GM23338 (cell line): ENCODE measurements around the gene GPC6. TPM values are rescaled to one million over a fixed set of nuclear protein-coding genes. Genes with fewer than 3 reads are reported as not detected.

Experiments
- ATAC-seq: fragments of 200-7000 bp; cut with Tn5 transposase; 3 replicates; pipeline ENCODE4 v1.9.1; 2020
- DNase-seq: peaks from one replicate; pipeline ENCODE4 v3.0.0-alpha.2; 2015; ENCODE audit warnings: low spot score
- H2AFZ ChIP-seq: fragments of 200-600 bp; sonication (generic); 2 replicates; pipeline ENCODE4 v1.8.0; 2016; ENCODE audit warnings: antibody characterized with exemption, mild to moderate bottlenecking, moderate library complexity
- H3F3A ChIP-seq: fragments of 200-600 bp; sonication (generic); replicated peaks from 2 replicates; pipeline ENCODE4 v1.8.0; 2017; ENCODE audit warnings: antibody characterized with exemption, mixed run types, low read depth
- H3K27ac ChIP-seq: fragments of 200-600 bp; sonication (generic); 2 replicates; pipeline ENCODE4 v1.6.1; 2016; ENCODE audit warnings: low read depth
- H3K27me3 ChIP-seq: fragments of 200-600 bp; sonication (generic); 2 replicates; pipeline ENCODE4 v1.8.0; 2016; ENCODE audit warnings: mild to moderate bottlenecking, mixed run types, moderate library complexity; ENCODE audit not compliant: insufficient read depth
- H3K36me3 ChIP-seq: fragments of 200-600 bp; sonication (generic); 2 replicates; pipeline ENCODE4 v1.8.0; 2016; ENCODE audit warnings: mild to moderate bottlenecking; ENCODE audit not compliant: insufficient read depth
- H3K4me1 ChIP-seq: fragments of 200-600 bp; sonication (generic); 2 replicates; pipeline ENCODE4 v1.8.0; 2016; ENCODE audit warnings: mild to moderate bottlenecking, moderate library complexity; ENCODE audit not compliant: insufficient read depth
- H3K4me2 ChIP-seq: fragments of 200-600 bp; sonication (generic); 2 replicates; pipeline ENCODE4 v1.7.1; 2017; ENCODE audit warnings: mixed run types
- H3K4me3 ChIP-seq: fragments of 200-600 bp; sonication (generic); 2 replicates; pipeline ENCODE4 v1.6.1; 2016; ENCODE audit warnings: mixed run types
- H3K79me2 ChIP-seq: fragments of 200-600 bp; sonication (generic); replicated peaks from 2 replicates; pipeline ENCODE4 v1.8.0; 2017; ENCODE audit warnings: mild to moderate bottlenecking; ENCODE audit not compliant: insufficient read depth
- H3K9me2 ChIP-seq: fragments of 200-600 bp; sonication (generic); 2 replicates; pipeline ENCODE4 v1.8.0; 2017; ENCODE audit not compliant: insufficient read depth
- H4K20me1 ChIP-seq: fragments of 200-600 bp; sonication (generic); replicated peaks from 2 replicates; pipeline ENCODE4 v1.8.0; 2017; ENCODE audit warnings: mild to moderate bottlenecking; ENCODE audit not compliant: insufficient read depth
- H3K27ac Mint-ChIP-seq: 2 replicates; pipeline ENCODE4 v1.8.0; 2020; ENCODE audit warnings: inconsistent platforms, mild to moderate bottlenecking, moderate library complexity, mixed read lengths
- H3K27me3 Mint-ChIP-seq: 3 replicates; pipeline ENCODE4 v1.8.0; 2022; ENCODE audit warnings: low read depth, mild to moderate bottlenecking, moderate library complexity, mixed read lengths, inconsistent platforms; ENCODE audit not compliant: insufficient read depth, poor library complexity
- H3K36me3 Mint-ChIP-seq: 3 replicates; pipeline ENCODE4 v1.8.0; 2021; ENCODE audit warnings: low read depth, mild to moderate bottlenecking, inconsistent platforms, moderate library complexity, mixed read lengths
- H3K4me1 Mint-ChIP-seq: 3 replicates; pipeline ENCODE4 v1.8.0; 2020; ENCODE audit warnings: mild to moderate bottlenecking, inconsistent platforms, mixed read lengths
- H3K4me3 Mint-ChIP-seq: 3 replicates; pipeline ENCODE4 v1.8.0; 2021; ENCODE audit warnings: moderate library complexity, mild to moderate bottlenecking, inconsistent platforms, mixed read lengths
- H3K9me3 Mint-ChIP-seq: 3 replicates; pipeline ENCODE4 v1.8.0; 2020; ENCODE audit warnings: moderate library complexity, mild to moderate bottlenecking, inconsistent platforms, mixed read lengths
- CREB1 ChIP-seq: fragments of 250-450 bp; sonication (Bioruptor Pico); IDR thresholded peaks from 2 replicates; pipeline ENCODE4 v1.5.0; 2020; ENCODE audit warnings: low read depth, mild to moderate bottlenecking, moderate library complexity
- EZH2 ChIP-seq: fragments of 200-600 bp; sonication (generic); IDR thresholded peaks from one replicate; pipeline ENCODE4 v1.8.0; 2017; ENCODE audit warnings: antibody characterized with exemption, mild to moderate bottlenecking, low read depth; ENCODE audit not compliant: unreplicated experiment
- EZH2phosphoT487 ChIP-seq: fragments of 200-600 bp; sonication (generic); IDR thresholded peaks from one replicate; pipeline ENCODE4 v1.8.1; 2018; ENCODE audit warnings: antibody characterized with exemption; ENCODE audit not compliant: unreplicated experiment
- JUNB ChIP-seq: IDR thresholded peaks from one replicate; pipeline ENCODE4 v1.6.1; 2016; ENCODE audit warnings: antibody characterized with exemption; ENCODE audit not compliant: unreplicated experiment
- NANOG ChIP-seq: IDR thresholded peaks from 2 replicates; pipeline ENCODE4 v1.6.1; 2016; ENCODE audit warnings: antibody characterized with exemption, borderline replicate concordance
- POLR2AphosphoS5 ChIP-seq: IDR thresholded peaks from 2 replicates; pipeline ENCODE4 v1.6.1; 2016; ENCODE audit warnings: antibody characterized with exemption, low read depth
- STAT1 ChIP-seq: IDR thresholded peaks from one replicate; pipeline ENCODE4 v1.6.1; 2016; ENCODE audit warnings: antibody characterized with exemption; ENCODE audit not compliant: unreplicated experiment
- ZNF114 ChIP-seq: fragments of 250-450 bp; sonication (Bioruptor Pico); IDR thresholded peaks from 2 replicates; pipeline ENCODE4 v1.5.0; 2020; ENCODE audit warnings: mild to moderate bottlenecking, moderate library complexity
- polyA plus RNA-seq: library from polyadenylated mRNA; unstranded; fragments of >200 nt; fragmentation: Nextera tagmentation; extraction: Ambion mirVana; gene quantifications from 2 replicates; pipeline ENCODE4 v1.2.1, GENCODE V29; 2016
- total RNA-seq: library from RNA; depleted of rRNA; stranded (reverse); fragments of >200 nt; shearing (Covaris generic); gene quantifications from 2 replicates; pipeline ENCODE4 v1.2.3, GENCODE V29; 2014
- TF ChIP-seq, protein P1 (sequence below): fragments of 250-450 bp; sonication (Bioruptor Pico); IDR thresholded peaks from 2 replicates; pipeline ENCODE4 v1.5.0; 2020; ENCODE audit warnings: mild to moderate bottlenecking, moderate library complexity
- TF ChIP-seq, protein P2 (sequence below), 2 experiments: fragments of 200-600 bp in 1 of 2; sonication (generic) in 1 of 2; conservative IDR thresholded peaks; 2 replicates each; pipeline versions ENCODE4 v1.5.1 to v1.6.1; 2016 to 2017; ENCODE audit warnings: antibody characterized with exemption in 2 of 2, low read depth in 2 of 2, mild to moderate bottlenecking in 2 of 2, moderate library complexity in 1 of 2
- TF ChIP-seq, protein P3 (sequence below): IDR thresholded peaks from 2 replicates; pipeline ENCODE4 v1.6.1; 2016; ENCODE audit warnings: antibody characterized with exemption

The GPC6 gene
- total and polyA plus RNA-seq, 2 experiments from 2014 or later: 6.4 to 28.6 TPM

DNA sequence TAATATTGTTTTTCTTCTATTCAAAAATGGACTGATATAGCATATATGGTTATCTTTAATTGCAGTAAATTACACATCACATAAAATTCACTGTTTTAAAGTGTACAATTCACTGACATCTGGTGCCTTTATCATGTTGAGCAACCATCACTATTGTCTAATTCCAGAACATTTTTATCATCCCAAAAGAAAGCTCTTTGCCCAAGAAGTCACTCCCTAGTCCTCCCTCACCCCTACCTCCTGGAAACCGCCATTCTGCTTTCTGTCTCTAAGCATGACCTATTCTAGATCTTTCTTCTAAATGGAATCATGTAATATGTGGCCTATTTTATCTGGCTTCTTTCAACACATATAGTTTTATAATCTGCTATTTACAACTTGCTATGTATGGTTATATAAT lies 727.2 kb downstream of the GPC6 start (continued):
- TF ChIP-seq, protein P1, sequence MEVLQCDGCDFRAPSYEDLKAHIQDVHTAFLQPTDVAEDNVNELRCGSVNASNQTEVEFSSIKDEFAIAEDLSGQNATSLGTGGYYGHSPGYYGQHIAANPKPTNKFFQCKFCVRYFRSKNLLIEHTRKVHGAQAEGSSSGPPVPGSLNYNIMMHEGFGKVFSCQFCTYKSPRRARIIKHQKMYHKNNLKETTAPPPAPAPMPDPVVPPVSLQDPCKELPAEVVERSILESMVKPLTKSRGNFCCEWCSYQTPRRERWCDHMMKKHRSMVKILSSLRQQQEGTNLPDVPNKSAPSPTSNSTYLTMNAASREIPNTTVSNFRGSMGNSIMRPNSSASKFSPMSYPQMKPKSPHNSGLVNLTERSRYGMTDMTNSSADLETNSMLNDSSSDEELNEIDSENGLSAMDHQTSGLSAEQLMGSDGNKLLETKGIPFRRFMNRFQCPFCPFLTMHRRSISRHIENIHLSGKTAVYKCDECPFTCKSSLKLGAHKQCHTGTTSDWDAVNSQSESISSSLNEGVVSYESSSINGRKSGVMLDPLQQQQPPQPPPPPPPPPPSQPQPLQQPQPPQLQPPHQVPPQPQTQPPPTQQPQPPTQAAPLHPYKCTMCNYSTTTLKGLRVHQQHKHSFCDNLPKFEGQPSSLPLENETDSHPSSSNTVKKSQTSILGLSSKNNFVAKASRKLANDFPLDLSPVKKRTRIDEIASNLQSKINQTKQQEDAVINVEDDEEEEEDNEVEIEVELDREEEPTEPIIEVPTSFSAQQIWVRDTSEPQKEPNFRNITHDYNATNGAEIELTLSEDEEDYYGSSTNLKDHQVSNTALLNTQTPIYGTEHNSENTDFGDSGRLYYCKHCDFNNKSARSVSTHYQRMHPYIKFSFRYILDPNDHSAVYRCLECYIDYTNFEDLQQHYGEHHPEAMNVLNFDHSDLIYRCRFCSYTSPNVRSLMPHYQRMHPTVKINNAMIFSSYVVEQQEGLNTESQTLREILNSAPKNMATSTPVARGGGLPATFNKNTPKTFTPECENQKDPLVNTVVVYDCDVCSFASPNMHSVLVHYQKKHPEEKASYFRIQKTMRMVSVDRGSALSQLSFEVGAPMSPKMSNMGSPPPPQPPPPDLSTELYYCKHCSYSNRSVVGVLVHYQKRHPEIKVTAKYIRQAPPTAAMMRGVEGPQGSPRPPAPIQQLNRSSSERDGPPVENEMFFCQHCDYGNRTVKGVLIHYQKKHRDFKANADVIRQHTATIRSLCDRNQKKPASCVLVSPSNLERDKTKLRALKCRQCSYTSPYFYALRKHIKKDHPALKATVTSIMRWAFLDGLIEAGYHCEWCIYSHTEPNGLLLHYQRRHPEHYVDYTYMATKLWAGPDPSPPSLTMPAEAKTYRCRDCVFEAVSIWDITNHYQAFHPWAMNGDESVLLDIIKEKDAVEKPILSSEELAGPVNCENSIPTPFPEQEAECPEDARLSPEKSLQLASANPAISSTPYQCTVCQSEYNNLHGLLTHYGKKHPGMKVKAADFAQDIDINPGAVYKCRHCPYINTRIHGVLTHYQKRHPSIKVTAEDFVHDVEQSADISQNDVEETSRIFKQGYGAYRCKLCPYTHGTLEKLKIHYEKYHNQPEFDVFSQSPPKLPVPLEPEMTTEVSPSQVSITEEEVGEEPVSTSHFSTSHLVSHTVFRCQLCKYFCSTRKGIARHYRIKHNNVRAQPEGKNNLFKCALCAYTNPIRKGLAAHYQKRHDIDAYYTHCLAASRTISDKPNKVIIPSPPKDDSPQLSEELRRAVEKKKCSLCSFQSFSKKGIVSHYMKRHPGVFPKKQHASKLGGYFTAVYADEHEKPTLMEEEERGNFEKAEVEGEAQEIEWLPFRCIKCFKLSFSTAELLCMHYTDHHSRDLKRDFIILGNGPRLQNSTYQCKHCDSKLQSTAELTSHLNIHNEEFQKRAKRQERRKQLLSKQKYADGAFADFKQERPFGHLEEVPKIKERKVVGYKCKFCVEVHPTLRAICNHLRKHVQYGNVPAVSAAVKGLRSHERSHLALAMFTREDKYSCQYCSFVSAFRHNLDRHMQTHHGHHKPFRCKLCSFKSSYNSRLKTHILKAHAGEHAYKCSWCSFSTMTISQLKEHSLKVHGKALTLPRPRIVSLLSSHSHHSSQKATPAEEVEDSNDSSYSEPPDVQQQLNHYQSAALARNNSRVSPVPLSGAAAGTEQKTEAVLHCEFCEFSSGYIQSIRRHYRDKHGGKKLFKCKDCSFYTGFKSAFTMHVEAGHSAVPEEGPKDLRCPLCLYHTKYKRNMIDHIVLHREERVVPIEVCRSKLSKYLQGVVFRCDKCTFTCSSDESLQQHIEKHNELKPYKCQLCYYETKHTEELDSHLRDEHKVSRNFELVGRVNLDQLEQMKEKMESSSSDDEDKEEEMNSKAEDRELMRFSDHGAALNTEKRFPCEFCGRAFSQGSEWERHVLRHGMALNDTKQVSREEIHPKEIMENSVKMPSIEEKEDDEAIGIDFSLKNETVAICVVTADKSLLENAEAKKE (CRISPR knock-in tag): no peak
- TF ChIP-seq POLR2AphosphoS5 (no peak), EZH2phosphoT487 (no peak)

DNA sequence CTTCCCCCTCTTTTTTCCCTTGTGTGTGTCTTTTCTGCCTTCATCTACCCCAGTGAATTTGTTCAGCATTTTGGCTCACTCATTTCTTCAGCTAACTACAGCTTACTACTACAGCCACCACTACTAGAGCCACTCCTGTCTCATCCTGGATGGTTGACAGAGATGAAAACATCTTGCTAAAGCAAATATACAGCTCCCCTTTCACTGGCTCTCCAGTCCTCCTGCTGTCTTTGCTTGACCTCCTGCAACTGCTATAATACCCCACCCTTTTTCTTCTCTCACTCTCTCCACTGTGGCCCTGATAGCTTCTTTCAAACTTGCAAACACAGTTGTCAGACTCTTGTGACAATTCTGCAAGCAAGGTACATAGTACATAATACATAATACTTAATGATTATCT lies 729.3 kb downstream of the GPC6 start:
- no peaks in the 10 kb centered on the region for H3K36me3 ChIP-seq
- no peaks in the 10 kb centered on the region for H3K79me2 ChIP-seq
- H3K4me3 ChIP-seq: no peak overlapping the region
- ATAC-seq (no peak), DNase-seq (no peak)
- no peak overlapping the region for H3K4me2 ChIP-seq
- no peaks in the 10 kb centered on the region for H3F3A ChIP-seq
- no peaks in the 10 kb centered on the region for H3K9me2 ChIP-seq
- H4K20me1 ChIP-seq: no peaks in the 10 kb centered on the region
- TF ChIP-seq EZH2phosphoT487 (no peak), POLR2AphosphoS5 (no peak)
- Mint-ChIP-seq H3K4me3 (no peak overlapping the region), H3K36me3 (peaks cover 3% of the 10 kb centered on the region; the same call in 1 of the 3 replicates), H3K4me1 (peaks cover 13% of the 10 kb centered on the region), H3K27me3 (peaks cover 3% of the 10 kb centered on the region), H3K9me3 (no peaks in the 10 kb centered on the region), H3K27ac (no peak overlapping the region)
- no peaks in the 10 kb centered on the region for H3K27me3 ChIP-seq
- no peaks in the 10 kb centered on the region for H3K4me1 ChIP-seq
- no peak overlapping the region for H3K27ac ChIP-seq
- H2AFZ ChIP-seq: no peak overlapping the region

DNA sequence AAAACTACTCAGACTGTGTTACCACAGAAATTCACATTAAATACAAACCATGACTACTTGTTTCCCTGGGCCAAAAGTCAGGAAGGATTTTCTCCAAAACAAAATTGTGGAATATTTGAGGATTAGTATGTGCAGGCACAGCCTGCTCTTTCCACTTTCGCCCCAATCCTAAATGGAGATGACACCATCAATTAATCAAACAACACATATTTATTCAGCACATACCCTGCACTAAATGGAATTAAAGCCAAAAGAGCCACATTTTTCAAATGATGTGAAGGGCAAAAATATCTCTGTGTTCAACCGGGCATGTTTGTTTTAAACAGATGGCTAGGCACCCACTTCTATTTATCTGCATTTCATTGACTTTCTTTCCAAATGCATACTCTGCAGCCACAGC lies 729.8 kb downstream of the GPC6 start:
- H3K4me1 ChIP-seq: no peaks in the 10 kb centered on the region
- no peaks in the 10 kb centered on the region for H3K9me2 ChIP-seq
- H3F3A ChIP-seq: no peaks in the 10 kb centered on the region
- ATAC-seq: no peak
- no peaks in the 10 kb centered on the region for H3K36me3 ChIP-seq
- no peak overlapping the region for H3K4me3 ChIP-seq
- no peaks in the 10 kb centered on the region for H3K9me3 Mint-ChIP-seq
- peaks cover 3% of the 10 kb centered on the region for H3K27me3 Mint-ChIP-seq
- H3K27ac ChIP-seq: no peak overlapping the region
- H3K79me2 ChIP-seq: no peaks in the 10 kb centered on the region
- H3K4me2 ChIP-seq: no peak overlapping the region
- H3K36me3 Mint-ChIP-seq: peaks cover 3% of the 10 kb centered on the region; the same call in 1 of the 3 replicates
- no peak overlapping the region for H2AFZ ChIP-seq
- H3K4me1 Mint-ChIP-seq: peaks cover 11% of the 10 kb centered on the region
- no peak overlapping the region for H3K27ac Mint-ChIP-seq
- no peak for DNase-seq
- no peaks in the 10 kb centered on the region for H3K27me3 ChIP-seq
- no peaks in the 10 kb centered on the region for H4K20me1 ChIP-seq
- H3K4me3 Mint-ChIP-seq: no peak overlapping the region
- TF ChIP-seq POLR2AphosphoS5: no peak
- TF ChIP-seq, protein P2, sequence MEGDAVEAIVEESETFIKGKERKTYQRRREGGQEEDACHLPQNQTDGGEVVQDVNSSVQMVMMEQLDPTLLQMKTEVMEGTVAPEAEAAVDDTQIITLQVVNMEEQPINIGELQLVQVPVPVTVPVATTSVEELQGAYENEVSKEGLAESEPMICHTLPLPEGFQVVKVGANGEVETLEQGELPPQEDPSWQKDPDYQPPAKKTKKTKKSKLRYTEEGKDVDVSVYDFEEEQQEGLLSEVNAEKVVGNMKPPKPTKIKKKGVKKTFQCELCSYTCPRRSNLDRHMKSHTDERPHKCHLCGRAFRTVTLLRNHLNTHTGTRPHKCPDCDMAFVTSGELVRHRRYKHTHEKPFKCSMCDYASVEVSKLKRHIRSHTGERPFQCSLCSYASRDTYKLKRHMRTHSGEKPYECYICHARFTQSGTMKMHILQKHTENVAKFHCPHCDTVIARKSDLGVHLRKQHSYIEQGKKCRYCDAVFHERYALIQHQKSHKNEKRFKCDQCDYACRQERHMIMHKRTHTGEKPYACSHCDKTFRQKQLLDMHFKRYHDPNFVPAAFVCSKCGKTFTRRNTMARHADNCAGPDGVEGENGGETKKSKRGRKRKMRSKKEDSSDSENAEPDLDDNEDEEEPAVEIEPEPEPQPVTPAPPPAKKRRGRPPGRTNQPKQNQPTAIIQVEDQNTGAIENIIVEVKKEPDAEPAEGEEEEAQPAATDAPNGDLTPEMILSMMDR (conservative IDR thresholded peaks at IDR 0.05; ENCODE audit: low read depth in 2 of 2): no peak
- TF ChIP-seq JUNB: no peak
- TF ChIP-seq CREB1 (CRISPR knock-in tag): no peak
- TF ChIP-seq, protein P3, sequence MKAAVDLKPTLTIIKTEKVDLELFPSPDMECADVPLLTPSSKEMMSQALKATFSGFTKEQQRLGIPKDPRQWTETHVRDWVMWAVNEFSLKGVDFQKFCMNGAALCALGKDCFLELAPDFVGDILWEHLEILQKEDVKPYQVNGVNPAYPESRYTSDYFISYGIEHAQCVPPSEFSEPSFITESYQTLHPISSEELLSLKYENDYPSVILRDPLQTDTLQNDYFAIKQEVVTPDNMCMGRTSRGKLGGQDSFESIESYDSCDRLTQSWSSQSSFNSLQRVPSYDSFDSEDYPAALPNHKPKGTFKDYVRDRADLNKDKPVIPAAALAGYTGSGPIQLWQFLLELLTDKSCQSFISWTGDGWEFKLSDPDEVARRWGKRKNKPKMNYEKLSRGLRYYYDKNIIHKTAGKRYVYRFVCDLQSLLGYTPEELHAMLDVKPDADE: no peak
- no peak for TF ChIP-seq NANOG
- TF ChIP-seq ZNF114 (CRISPR knock-in tag): no peak
- no peak for TF ChIP-seq EZH2
- no peak for TF ChIP-seq EZH2phosphoT487
- no peak for TF ChIP-seq STAT1
